PC-3 (cell line): ENCODE data around the gene SORL1.

Source experiments
- EZH2 ChIP-seq: fragments of 300-600 bp; sonication (generic); IDR thresholded peaks from one replicate; pipeline ENCODE4 v1.6.1; 2017; ENCODE audit warnings: antibody characterized with exemption, mild to moderate bottlenecking, low read length; ENCODE audit not compliant: unreplicated experiment
- EZH2phosphoT487 ChIP-seq: fragments of 300-600 bp; sonication (generic); IDR thresholded peaks from 2 replicates; pipeline ENCODE4 v1.6.1; 2018; ENCODE audit warnings: mild to moderate bottlenecking, antibody characterized with exemption, low read length, borderline replicate concordance
- TF ChIP-seq, protein P1 (sequence below): fragments of 300-600 bp; sonication (generic); conservative IDR thresholded peaks from 2 replicates; pipeline ENCODE4 v1.5.1; 2017; ENCODE audit warnings: antibody characterized with exemption, low read depth, mild to moderate bottlenecking, low read length

DNA sequence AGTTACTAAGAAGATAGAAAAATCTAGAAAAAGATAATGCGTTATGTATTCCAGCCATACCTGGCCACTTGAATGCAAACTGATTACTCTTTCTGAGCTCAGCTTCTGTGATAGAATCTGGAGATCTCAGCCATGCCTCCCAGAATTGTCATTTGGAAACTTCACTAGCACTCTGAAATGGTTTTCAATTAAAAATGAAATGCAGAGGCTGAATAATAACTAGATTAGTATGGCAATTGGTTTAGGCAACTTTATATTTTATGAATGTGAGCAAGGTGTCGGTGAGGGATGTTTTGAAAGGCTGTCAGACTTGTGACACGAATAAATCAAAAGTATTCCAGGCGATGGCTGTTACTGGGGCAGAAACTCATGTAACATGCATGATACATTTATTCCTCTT is 129.5 kb downstream of the SORL1 start:
- TF ChIP-seq, protein P1, sequence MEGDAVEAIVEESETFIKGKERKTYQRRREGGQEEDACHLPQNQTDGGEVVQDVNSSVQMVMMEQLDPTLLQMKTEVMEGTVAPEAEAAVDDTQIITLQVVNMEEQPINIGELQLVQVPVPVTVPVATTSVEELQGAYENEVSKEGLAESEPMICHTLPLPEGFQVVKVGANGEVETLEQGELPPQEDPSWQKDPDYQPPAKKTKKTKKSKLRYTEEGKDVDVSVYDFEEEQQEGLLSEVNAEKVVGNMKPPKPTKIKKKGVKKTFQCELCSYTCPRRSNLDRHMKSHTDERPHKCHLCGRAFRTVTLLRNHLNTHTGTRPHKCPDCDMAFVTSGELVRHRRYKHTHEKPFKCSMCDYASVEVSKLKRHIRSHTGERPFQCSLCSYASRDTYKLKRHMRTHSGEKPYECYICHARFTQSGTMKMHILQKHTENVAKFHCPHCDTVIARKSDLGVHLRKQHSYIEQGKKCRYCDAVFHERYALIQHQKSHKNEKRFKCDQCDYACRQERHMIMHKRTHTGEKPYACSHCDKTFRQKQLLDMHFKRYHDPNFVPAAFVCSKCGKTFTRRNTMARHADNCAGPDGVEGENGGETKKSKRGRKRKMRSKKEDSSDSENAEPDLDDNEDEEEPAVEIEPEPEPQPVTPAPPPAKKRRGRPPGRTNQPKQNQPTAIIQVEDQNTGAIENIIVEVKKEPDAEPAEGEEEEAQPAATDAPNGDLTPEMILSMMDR: no peak
- TF ChIP-seq EZH2 (no peak), EZH2phosphoT487 (no peak)
